HepG2 (cell line): ENCODE results near the gene ABTB2. TPM values are rescaled to one million over a fixed set of nuclear protein-coding genes. Genes with fewer than 3 reads are reported as not detected.

Experiments used
- ATAC-seq: fragments of 200-7000 bp; cut with Tn5 transposase; 3 replicates; pipeline ENCODE4 v1.9.1; 2020; ENCODE audit warnings: mild to moderate bottlenecking, moderate library complexity
- BruUV-seq: library from RNA; stranded (reverse); fragments of 400-500 nt; replicated peaks from 2 replicates; lab custom pipeline; 2021; lab: Mats Ljungman, UMichigan
- CTCF ChIA-PET: fragments of 300-600 bp; formaldehyde crosslinking; extraction: SDS; loops from one replicate; lab custom pipeline; 2021; ENCODE audit warnings: low total read pairs, inconsistent platforms, low intra/inter-chr PET ratio; lab: Yijun Ruan, JAX
- POLR2A ChIA-PET: fragments of 350-600 bp; sonication (Branson Sonifier 250); formaldehyde crosslinking; loops from one replicate; lab custom pipeline; 2020; ENCODE audit warnings: antibody characterized with exemption, inconsistent platforms; lab: Yijun Ruan, JAX
- DNase-seq: peaks from one replicate; pipeline ENCODE4 v3.0.0-alpha.2; 2015; ENCODE audit warnings: low spot score
- FAIRE-seq: peaks from 3 replicates; lab custom pipeline; 2011; peaks lifted over from hg19 to GRCh38; lab: Jason Lieb, UNC
- H2AFZ ChIP-seq: one replicate; pipeline ENCODE4 v1.6.1; 2011; ENCODE audit warnings: low read length, inconsistent platforms
- H3K27ac ChIP-seq: fragments of 300-600 bp; 3 replicates; pipeline ENCODE4 v1.8.0; 2011; ENCODE audit warnings: mixed run types, mild to moderate bottlenecking, mixed read lengths, low read length, inconsistent platforms; ENCODE audit not compliant: insufficient read depth; ENCODE audit errors: extremely low read length
- H3K27me3 ChIP-seq, 2 experiments: fragments of 200-600 bp in 1 of 2; 2 replicates in 1 of 2; 3 replicates in 1 of 2; pipeline versions ENCODE4 v1.6.0 to v1.8.0; 2011; ENCODE audit warnings: low read length in 2 of 2, mild to moderate bottlenecking in 2 of 2, moderate library complexity in 2 of 2, inconsistent platforms in 1 of 2; ENCODE audit not compliant: insufficient read depth in 2 of 2, control insufficient read depth in 1 of 2
- H3K36me3 ChIP-seq, 2 experiments: fragments of 200-600 bp in 1 of 2; replicated peaks in 1 of 2; 2 replicates in 1 of 2; 3 replicates in 1 of 2; pipeline versions ENCODE4 v1.5.1 to v1.8.0; 2011; ENCODE audit warnings: low read length in 2 of 2, inconsistent platforms in 1 of 2; ENCODE audit not compliant: insufficient read depth in 2 of 2, control insufficient read depth in 1 of 2
- H3K4me1 ChIP-seq: 2 replicates; pipeline ENCODE4 v1.5.1; 2012; ENCODE audit warnings: low read length, inconsistent platforms; ENCODE audit not compliant: insufficient read depth
- H3K4me2 ChIP-seq: 2 replicates; pipeline ENCODE4 v1.6.0; 2011; ENCODE audit warnings: low read depth, low read length, inconsistent platforms
- H3K4me3 ChIP-seq, 3 experiments: fragments of 200-600 bp in 1 of 3; sonication (generic), shearing (Covaris generic) in 1 of 3; replicated peaks in 1 of 3; 2 replicates each; pipeline ENCODE4 v1.5.1; 2011 to 2016; ENCODE audit warnings: low read length in 3 of 3, inconsistent platforms in 2 of 3, low read depth in 2 of 3, mild to moderate bottlenecking in 2 of 3, control low read depth in 1 of 3, mixed read lengths in 1 of 3; ENCODE audit not compliant: insufficient read depth in 1 of 3
- H3K79me2 ChIP-seq: one replicate; pipeline ENCODE4 v1.6.1; 2011; ENCODE audit warnings: low read length, inconsistent platforms; ENCODE audit not compliant: insufficient read depth
- H3K9ac ChIP-seq: 2 replicates; pipeline ENCODE4 v1.6.0; 2011; ENCODE audit warnings: mild to moderate bottlenecking, low read depth, low read length, inconsistent platforms; ENCODE audit not compliant: insufficient read depth
- H3K9me3 ChIP-seq: 2 replicates; pipeline ENCODE4 v1.5.1; 2012; ENCODE audit warnings: mild to moderate bottlenecking, low read length
- H4K20me1 ChIP-seq: 2 replicates; pipeline ENCODE4 v1.6.0; 2011; ENCODE audit warnings: inconsistent platforms, mild to moderate bottlenecking, low read length, moderate library complexity; ENCODE audit not compliant: insufficient read depth
- FOXJ3 ChIP-seq: sonication (generic); formaldehyde crosslinking; IDR thresholded peaks from 2 replicates; pipeline ENCODE4 v1.4.0; 2020; ENCODE audit warnings: missing genetic modification reagents, mild to moderate bottlenecking, borderline replicate concordance
- HOXA5 ChIP-seq: sonication (generic); formaldehyde crosslinking; IDR thresholded peaks from 2 replicates; pipeline ENCODE4 v1.4.0; 2020; ENCODE audit warnings: missing genetic modification reagents
- KAT2B ChIP-seq: fragments of 150-350 bp; IDR thresholded peaks from 2 replicates; pipeline ENCODE4 v1.6.1; 2014; ENCODE audit warnings: low read depth, low read length, borderline replicate concordance
- MAFG ChIP-seq: sonication (generic); formaldehyde crosslinking; IDR thresholded peaks from 2 replicates; pipeline ENCODE4 v1.5.1; 2020; ENCODE audit warnings: mild to moderate bottlenecking, missing genetic modification reagents
- NFE2 ChIP-seq: sonication (generic); formaldehyde crosslinking; IDR thresholded peaks from 2 replicates; pipeline ENCODE4 v1.4.0; 2020; ENCODE audit warnings: missing genetic modification reagents
- RBFOX2 ChIP-seq: fragments of 200-400 bp; formaldehyde crosslinking; IDR thresholded peaks from 2 replicates; pipeline ENCODE4 v1.6.1; 2017; ENCODE audit warnings: low read depth, mild to moderate bottlenecking, low read length
- SAFB2 ChIP-seq: sonication (generic); formaldehyde crosslinking; IDR thresholded peaks from 2 replicates; pipeline ENCODE4 v1.5.1; 2020; ENCODE audit warnings: missing genetic modification reagents, low read depth, mild to moderate bottlenecking, borderline replicate concordance
- SMARCC2 ChIP-seq: fragments of 450-650 bp; IDR thresholded peaks from 2 replicates; pipeline ENCODE4 v1.6.1; 2017; ENCODE audit warnings: antibody characterized with exemption, mild to moderate bottlenecking
- TARDBP ChIP-seq: sonication (generic); formaldehyde crosslinking; IDR thresholded peaks from 2 replicates; pipeline ENCODE4 v1.8.0; 2022; ENCODE audit warnings: mild to moderate bottlenecking, missing genetic modification reagents
- THRA ChIP-seq: sonication (generic); formaldehyde crosslinking; IDR thresholded peaks from 2 replicates; pipeline ENCODE4 v1.4.0; 2020; ENCODE audit warnings: missing genetic modification reagents, borderline replicate concordance
- ZNF552 ChIP-seq: sonication (generic); formaldehyde crosslinking; IDR thresholded peaks from 2 replicates; pipeline ENCODE4 v1.9.0; 2022; ENCODE audit warnings: missing genetic modification reagents, mild to moderate bottlenecking, borderline replicate concordance
- ZNF670 ChIP-seq: sonication (generic); formaldehyde crosslinking; IDR thresholded peaks from 2 replicates; pipeline ENCODE4 v1.8.0; 2022; ENCODE audit warnings: mild to moderate bottlenecking, missing genetic modification reagents, borderline replicate concordance
- WGBS: methylation state at CpG from one replicate; pipeline ENCODE4 v1.1.6; 2017; ENCODE audit warnings: low lambda C conversion rate; 5-methylcytosine and 5-hydroxymethylcytosine counted together
- in situ Hi-C: cut with HindIII; loops from 2 replicates; pipeline ENCODE4 v1.10.0; 2017; ENCODE audit warnings: low pct_unique_long_range_greater_than_20kb; ENCODE audit not compliant: extremely low pct_ligation_motif_present
- intact Hi-C: fragments of 100-400 bp; cut with micrococcal nuclease; formaldehyde crosslinking; loops from one replicate; pipeline ENCODE4 v1.10.0; 2022; ENCODE audit not compliant: unreplicated experiment
- polyA plus RNA-seq, 8 experiments: library from polyadenylated mRNA; depleted of rRNA in 3 of 8; stranded (reverse) in 7 of 8; unstranded in 1 of 8; fragments of >200 nt; fragmentation: Illumina TruSeq in 4 of 8; extraction: Trizol in 4 of 8; gene quantifications; 2 replicates each; pipeline versions ENCODE4 v1.2.1 to v1.2.3, GENCODE V29; 2011 to 2016; ENCODE audit warnings: low read depth in 4 of 8, missing spikeins in 1 of 8, mixed read lengths in 1 of 8; ENCODE audit not compliant: insufficient read depth in 1 of 8
- total RNA-seq, 5 experiments: library from RNA; depleted of rRNA; stranded (reverse); fragments of >200 nt; fragmentation: Illumina TruSeq; extraction: Trizol; gene quantifications; 2 replicates each; pipeline ENCODE4 v1.2.3, GENCODE V29; 2016; ENCODE audit warnings: low read depth in 1 of 5
- TF ChIP-seq, protein P1 (sequence below): sonication (generic); formaldehyde crosslinking; conservative IDR thresholded peaks from 2 replicates; pipeline ENCODE4 v1.8.1; 2023; ENCODE audit warnings: missing genetic modification reagents
- TF ChIP-seq, protein P2 (sequence below): IDR thresholded peaks from 2 replicates; pipeline ENCODE4 v1.6.1; 2012; ENCODE audit warnings: low read length, improper control_type of control experiment
- TF ChIP-seq, protein P3 (sequence below): sonication (generic); formaldehyde crosslinking; IDR thresholded peaks from 2 replicates; pipeline ENCODE4 v1.4.0; 2020; ENCODE audit warnings: mild to moderate bottlenecking, missing genetic modification reagents
- TF ChIP-seq, protein P4 (sequence below): sonication (generic); formaldehyde crosslinking; IDR thresholded peaks from 2 replicates; pipeline ENCODE4 v1.8.1; 2022; ENCODE audit warnings: low read depth, mild to moderate bottlenecking, missing genetic modification reagents

ABTB2 gene
- total and polyA plus RNA-seq, 2 of the 13 experiments (the other 11 are each of a cell fraction or from before 2014, with no cell fraction given) = 5.1 to 15.4 TPM

- no TSS peak for BruUV-seq
- intact Hi-C loops = no loop called here
- no peak for TF ChIP-seq KAT2B
- TF ChIP-seq FOXJ3 (CRISPR knock-in tag) = no peak
- TF ChIP-seq, protein P1, sequence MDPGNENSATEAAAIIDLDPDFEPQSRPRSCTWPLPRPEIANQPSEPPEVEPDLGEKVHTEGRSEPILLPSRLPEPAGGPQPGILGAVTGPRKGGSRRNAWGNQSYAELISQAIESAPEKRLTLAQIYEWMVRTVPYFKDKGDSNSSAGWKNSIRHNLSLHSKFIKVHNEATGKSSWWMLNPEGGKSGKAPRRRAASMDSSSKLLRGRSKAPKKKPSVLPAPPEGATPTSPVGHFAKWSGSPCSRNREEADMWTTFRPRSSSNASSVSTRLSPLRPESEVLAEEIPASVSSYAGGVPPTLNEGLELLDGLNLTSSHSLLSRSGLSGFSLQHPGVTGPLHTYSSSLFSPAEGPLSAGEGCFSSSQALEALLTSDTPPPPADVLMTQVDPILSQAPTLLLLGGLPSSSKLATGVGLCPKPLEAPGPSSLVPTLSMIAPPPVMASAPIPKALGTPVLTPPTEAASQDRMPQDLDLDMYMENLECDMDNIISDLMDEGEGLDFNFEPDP (CRISPR knock-in tag) = no peak
- no peak for TF ChIP-seq MAFG (CRISPR knock-in tag)
- TF ChIP-seq, protein P2, sequence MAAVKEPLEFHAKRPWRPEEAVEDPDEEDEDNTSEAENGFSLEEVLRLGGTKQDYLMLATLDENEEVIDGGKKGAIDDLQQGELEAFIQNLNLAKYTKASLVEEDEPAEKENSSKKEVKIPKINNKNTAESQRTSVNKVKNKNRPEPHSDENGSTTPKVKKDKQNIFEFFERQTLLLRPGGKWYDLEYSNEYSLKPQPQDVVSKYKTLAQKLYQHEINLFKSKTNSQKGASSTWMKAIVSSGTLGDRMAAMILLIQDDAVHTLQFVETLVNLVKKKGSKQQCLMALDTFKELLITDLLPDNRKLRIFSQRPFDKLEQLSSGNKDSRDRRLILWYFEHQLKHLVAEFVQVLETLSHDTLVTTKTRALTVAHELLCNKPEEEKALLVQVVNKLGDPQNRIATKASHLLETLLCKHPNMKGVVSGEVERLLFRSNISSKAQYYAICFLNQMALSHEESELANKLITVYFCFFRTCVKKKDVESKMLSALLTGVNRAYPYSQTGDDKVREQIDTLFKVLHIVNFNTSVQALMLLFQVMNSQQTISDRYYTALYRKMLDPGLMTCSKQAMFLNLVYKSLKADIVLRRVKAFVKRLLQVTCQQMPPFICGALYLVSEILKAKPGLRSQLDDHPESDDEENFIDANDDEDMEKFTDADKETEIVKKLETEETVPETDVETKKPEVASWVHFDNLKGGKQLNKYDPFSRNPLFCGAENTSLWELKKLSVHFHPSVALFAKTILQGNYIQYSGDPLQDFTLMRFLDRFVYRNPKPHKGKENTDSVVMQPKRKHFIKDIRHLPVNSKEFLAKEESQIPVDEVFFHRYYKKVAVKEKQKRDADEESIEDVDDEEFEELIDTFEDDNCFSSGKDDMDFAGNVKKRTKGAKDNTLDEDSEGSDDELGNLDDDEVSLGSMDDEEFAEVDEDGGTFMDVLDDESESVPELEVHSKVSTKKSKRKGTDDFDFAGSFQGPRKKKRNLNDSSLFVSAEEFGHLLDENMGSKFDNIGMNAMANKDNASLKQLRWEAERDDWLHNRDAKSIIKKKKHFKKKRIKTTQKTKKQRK = no peak
- TF ChIP-seq THRA (CRISPR knock-in tag) = no peak
- TF ChIP-seq SMARCC2 = no peak
- no peak for TF ChIP-seq SAFB2 (CRISPR knock-in tag)
- no peak for TF ChIP-seq TARDBP (CRISPR knock-in tag)
- TF ChIP-seq ZNF552 (CRISPR knock-in tag) = no peak
- TF ChIP-seq ZNF670 (CRISPR knock-in tag) = no peak
- TF ChIP-seq, protein P3, sequence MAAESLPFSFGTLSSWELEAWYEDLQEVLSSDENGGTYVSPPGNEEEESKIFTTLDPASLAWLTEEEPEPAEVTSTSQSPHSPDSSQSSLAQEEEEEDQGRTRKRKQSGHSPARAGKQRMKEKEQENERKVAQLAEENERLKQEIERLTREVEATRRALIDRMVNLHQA (CRISPR knock-in tag) = no peak
- no peak for TF ChIP-seq NFE2
- no peak for TF ChIP-seq RBFOX2
- TF ChIP-seq HOXA5 (CRISPR knock-in tag) = no peak
- TF ChIP-seq, protein P4, sequence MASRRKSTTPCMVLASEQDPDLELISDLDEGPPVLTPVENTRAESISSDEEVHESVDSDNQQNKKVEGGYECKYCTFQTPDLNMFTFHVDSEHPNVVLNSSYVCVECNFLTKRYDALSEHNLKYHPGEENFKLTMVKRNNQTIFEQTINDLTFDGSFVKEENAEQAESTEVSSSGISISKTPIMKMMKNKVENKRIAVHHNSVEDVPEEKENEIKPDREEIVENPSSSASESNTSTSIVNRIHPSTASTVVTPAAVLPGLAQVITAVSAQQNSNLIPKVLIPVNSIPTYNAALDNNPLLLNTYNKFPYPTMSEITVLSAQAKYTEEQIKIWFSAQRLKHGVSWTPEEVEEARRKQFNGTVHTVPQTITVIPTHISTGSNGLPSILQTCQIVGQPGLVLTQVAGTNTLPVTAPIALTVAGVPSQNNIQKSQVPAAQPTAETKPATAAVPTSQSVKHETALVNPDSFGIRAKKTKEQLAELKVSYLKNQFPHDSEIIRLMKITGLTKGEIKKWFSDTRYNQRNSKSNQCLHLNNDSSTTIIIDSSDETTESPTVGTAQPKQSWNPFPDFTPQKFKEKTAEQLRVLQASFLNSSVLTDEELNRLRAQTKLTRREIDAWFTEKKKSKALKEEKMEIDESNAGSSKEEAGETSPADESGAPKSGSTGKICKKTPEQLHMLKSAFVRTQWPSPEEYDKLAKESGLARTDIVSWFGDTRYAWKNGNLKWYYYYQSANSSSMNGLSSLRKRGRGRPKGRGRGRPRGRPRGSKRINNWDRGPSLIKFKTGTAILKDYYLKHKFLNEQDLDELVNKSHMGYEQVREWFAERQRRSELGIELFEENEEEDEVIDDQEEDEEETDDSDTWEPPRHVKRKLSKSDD (CRISPR knock-in tag) = no peak
Measured at GRCh38 chr11:34165121-34165520, 192.7 kb downstream of the ABTB2 start.

More at GRCh38 chr11:34165121-34165520, 192.7 kb downstream of the ABTB2 start:
- no peak for FAIRE-seq
- Histone ChIP-seq H3K36me3 (peaks cover 48 to 87% of the 10 kb centered on the region in 2 experiments; a peak in 4 of 5 replicates), H3K4me3 (no peak overlapping the region), H3K4me1 (no peaks in the 10 kb centered on the region), H3K9me3 (no peaks in the 10 kb centered on the region), H4K20me1 (no peaks in the 10 kb centered on the region), H2AFZ (no peak overlapping the region), H3K4me2 (no peak overlapping the region), H3K9ac (no peak overlapping the region), H3K79me2 (no peaks in the 10 kb centered on the region), H3K27me3 (no peaks in the 10 kb centered on the region), H3K27ac (no peak overlapping the region)
- ATAC-seq = no peak
- in situ Hi-C loops = loop anchor here (10.0 to 25.0 kb wide), 2 partner anchors 330 to 747 kb away; partner anchors contain the start of genes APIP and PDHX
- no CpG with 5 or more reads among the region's 13 CpGs for WGBS
- ChIA-PET CTCF (no interaction called here), POLR2A (no interaction called here)
- no peak for DNase-seq
